ENCODE data around the gene THOC1.

Gene THOC1

DNA sequence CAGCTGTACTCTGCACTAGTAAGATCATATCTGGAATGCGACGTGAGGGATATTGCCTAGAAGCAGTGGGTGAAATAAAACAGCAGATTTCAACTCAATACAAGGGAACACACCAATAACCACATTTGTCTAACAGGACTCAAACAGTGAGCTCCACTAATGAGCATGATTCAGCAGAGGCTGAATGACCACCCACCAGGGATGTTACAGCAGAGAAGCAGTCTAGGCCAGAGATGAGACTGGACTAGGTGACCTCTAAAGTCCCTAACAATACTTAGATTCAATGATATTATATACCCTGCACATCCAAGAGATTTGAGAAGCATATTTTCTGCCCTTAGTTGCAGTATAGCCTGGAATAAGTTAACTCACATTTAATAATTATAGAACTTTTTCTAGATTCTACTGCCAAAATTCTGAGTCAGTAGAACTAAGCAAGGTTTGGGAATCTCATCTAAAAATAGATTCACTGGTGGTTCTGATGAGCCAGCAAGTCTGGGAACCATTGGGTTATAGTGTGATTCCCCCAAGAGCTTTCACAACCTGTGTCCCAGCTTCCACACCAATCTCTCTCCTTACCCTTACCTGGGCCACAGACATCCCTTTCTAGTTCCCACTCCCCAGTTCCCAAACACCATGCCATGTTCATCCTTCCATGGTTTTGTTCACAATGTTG lies 6.3 kb downstream of the THOC1 start:
- no peak overlapping the region for H3K4me3 ChIP-seq (replicated peaks; ENCODE audit: low read depth, low read length)
- no peak for DNase-seq (ENCODE audit: low read depth)
- TF ChIP-seq, protein P1, sequence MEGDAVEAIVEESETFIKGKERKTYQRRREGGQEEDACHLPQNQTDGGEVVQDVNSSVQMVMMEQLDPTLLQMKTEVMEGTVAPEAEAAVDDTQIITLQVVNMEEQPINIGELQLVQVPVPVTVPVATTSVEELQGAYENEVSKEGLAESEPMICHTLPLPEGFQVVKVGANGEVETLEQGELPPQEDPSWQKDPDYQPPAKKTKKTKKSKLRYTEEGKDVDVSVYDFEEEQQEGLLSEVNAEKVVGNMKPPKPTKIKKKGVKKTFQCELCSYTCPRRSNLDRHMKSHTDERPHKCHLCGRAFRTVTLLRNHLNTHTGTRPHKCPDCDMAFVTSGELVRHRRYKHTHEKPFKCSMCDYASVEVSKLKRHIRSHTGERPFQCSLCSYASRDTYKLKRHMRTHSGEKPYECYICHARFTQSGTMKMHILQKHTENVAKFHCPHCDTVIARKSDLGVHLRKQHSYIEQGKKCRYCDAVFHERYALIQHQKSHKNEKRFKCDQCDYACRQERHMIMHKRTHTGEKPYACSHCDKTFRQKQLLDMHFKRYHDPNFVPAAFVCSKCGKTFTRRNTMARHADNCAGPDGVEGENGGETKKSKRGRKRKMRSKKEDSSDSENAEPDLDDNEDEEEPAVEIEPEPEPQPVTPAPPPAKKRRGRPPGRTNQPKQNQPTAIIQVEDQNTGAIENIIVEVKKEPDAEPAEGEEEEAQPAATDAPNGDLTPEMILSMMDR (IDR thresholded peaks at IDR 0.05; ENCODE audit: low read length, missing control alignments) = no peak

DNA sequence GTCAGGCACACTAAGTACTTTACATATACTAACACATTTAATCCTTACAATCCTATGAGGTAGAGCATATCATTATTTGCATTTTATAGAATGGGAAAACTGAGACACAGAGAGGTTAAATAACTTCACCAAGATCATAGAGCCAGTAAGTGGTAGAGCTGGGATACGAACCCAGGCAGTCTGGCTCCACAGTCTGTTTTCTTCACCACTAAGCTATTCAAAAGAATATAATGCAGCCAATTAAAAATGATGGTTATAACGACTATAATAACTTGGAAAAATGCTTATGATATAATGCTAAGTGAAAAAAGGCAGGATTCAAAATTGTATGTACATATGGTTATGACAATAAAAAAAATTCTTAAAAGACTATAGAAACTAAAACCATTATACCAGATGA lies 7.3 kb downstream of the THOC1 start:
- no peak for DNase-seq (ENCODE audit: low read depth)
- H3K4me3 ChIP-seq (replicated peaks; ENCODE audit: low read depth, low read length) = no peak overlapping the region
- TF ChIP-seq, protein P1 (IDR thresholded peaks at IDR 0.05; ENCODE audit: low read length, missing control alignments) = no peak

DNA sequence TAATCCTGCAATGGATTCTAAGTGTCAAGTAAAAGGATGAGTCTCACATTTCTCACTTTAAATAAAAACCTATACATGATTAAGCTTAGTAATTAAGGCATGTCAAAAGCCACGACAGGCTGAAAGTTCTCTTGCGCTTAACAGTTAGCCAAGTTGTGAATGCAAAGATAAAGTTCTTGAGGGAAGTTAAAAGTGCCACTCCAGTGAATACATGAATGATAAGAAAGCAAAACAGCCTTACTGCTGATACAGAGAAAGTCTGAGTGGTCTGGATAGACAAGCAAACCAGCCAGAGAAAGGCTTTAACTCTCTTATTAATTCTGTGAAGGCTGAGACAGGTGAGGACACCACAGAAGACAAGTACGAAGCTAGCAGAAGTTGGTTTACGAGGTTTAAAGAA lies 12.7 kb downstream of the THOC1 start:
- no peak overlapping the region for H3K4me3 ChIP-seq (replicated peaks; ENCODE audit: low read depth, low read length)
- DNase-seq (ENCODE audit: low read depth) = no peak
- TF ChIP-seq, protein P1 (IDR thresholded peaks at IDR 0.05; ENCODE audit: low read length, missing control alignments) = no peak

GRCh38 chr18:253121-253520 lies 14.7 kb downstream of the THOC1 start:
- H3K4me3 ChIP-seq (replicated peaks; ENCODE audit: low read depth, low read length) = no peak overlapping the region
- TF ChIP-seq, protein P1 (IDR thresholded peaks at IDR 0.05; ENCODE audit: low read length, missing control alignments) = no peak
- no peak for DNase-seq (ENCODE audit: low read depth)

GRCh38 chr18:251572-251971 lies 16.3 kb downstream of the THOC1 start:
- no peak for DNase-seq (ENCODE audit: low read depth)
- no peak overlapping the region for H3K4me3 ChIP-seq (replicated peaks; ENCODE audit: low read depth, low read length)
- TF ChIP-seq, protein P1 (IDR thresholded peaks at IDR 0.05; ENCODE audit: low read length, missing control alignments) = no peak

- DNase-seq (ENCODE audit: low read depth) = peak; percentile 3
- TF ChIP-seq, protein P1 (IDR thresholded peaks at IDR 0.05; ENCODE audit: low read length, missing control alignments) = no peak
- no peak overlapping the region for H3K4me3 ChIP-seq (replicated peaks; ENCODE audit: low read depth, low read length)
Observed at GRCh38 chr18:250685-251084, 17.2 kb downstream of the THOC1 start.

GRCh38 chr18:248053-248452 lies 19.8 kb downstream of the THOC1 start:
- no peak overlapping the region for H3K4me3 ChIP-seq (replicated peaks; ENCODE audit: low read depth, low read length)
- TF ChIP-seq, protein P1 (IDR thresholded peaks at IDR 0.05; ENCODE audit: low read length, missing control alignments) = no peak
- no peak for DNase-seq (ENCODE audit: low read depth)

Measured in fibroblast of pulmonary artery (primary cell).